H1 (cell line): ENCODE data around the gene SLC27A2. TPM values are rescaled to one million over a fixed set of nuclear protein-coding genes. Genes with fewer than 3 reads are reported as not detected.

Experiments
- CTCF ChIA-PET: fragments of 300-600 bp; sonication (Branson Sonifier 250); formaldehyde crosslinking; loops from one replicate; lab custom pipeline; 2021; ENCODE audit not compliant: partially characterized antibody; lab: Charles Lee
- POLR2A ChIA-PET: fragments of 300-600 bp; sonication (Branson Sonifier 250); formaldehyde crosslinking; loops from one replicate; lab custom pipeline; 2021; ENCODE audit warnings: inconsistent platforms; ENCODE audit not compliant: partially characterized antibody; lab: Charles Lee
- DNase-seq, 2 experiments: peaks; one replicate each; pipeline versions ENCODE4 v3.0.0 to v3.0.0-alpha.2; 2010 to 2022; ENCODE audit warnings: low spot score in 2 of 2, low read depth in 1 of 2, mixed read lengths in 1 of 2
- FAIRE-seq: peaks from 2 replicates; lab custom pipeline; 2011; peaks lifted over from hg19 to GRCh38; lab: Jason Lieb, UNC
- H2AFZ ChIP-seq: 2 replicates; pipeline ENCODE4 v1.8.1; 2012; ENCODE audit warnings: low read length, inconsistent platforms
- H2AK5ac ChIP-seq: 2 replicates; pipeline ENCODE4 v1.6.1; 2013; ENCODE audit warnings: low read depth, low read length
- H2BK120ac ChIP-seq: replicated peaks from 2 replicates; pipeline ENCODE3; 2013; ENCODE audit warnings: low read depth, low read length, inconsistent platforms
- H2BK12ac ChIP-seq: 2 replicates; pipeline ENCODE4 v1.6.1; 2013; ENCODE audit warnings: low read depth, low read length
- H2BK15ac ChIP-seq: 2 replicates; pipeline ENCODE4 v1.6.1; 2013; ENCODE audit warnings: low read length
- H2BK20ac ChIP-seq: 2 replicates; pipeline ENCODE4 v1.6.1; 2013; ENCODE audit warnings: low read length
- H2BK5ac ChIP-seq: 2 replicates; pipeline ENCODE4 v1.6.1; 2013; ENCODE audit warnings: low read depth, low read length
- H3K14ac ChIP-seq: 2 replicates; pipeline ENCODE4 v1.6.1; 2013; ENCODE audit warnings: inconsistent platforms; ENCODE audit not compliant: insufficient read length
- H3K18ac ChIP-seq: 2 replicates; pipeline ENCODE4 v1.6.1; 2013; ENCODE audit warnings: low read length; ENCODE audit errors: extremely low read depth
- H3K23ac ChIP-seq: 2 replicates; pipeline ENCODE4 v1.6.1; 2013; ENCODE audit warnings: inconsistent platforms; ENCODE audit not compliant: insufficient read length
- H3K23me2 ChIP-seq: 2 replicates; pipeline ENCODE4 v1.6.1; 2013; ENCODE audit warnings: low read depth, low read length
- H3K27ac ChIP-seq: 2 replicates; pipeline ENCODE4 v1.6.1; 2011; ENCODE audit warnings: low read depth, low read length, inconsistent platforms
- H3K27me3 ChIP-seq, 4 experiments: replicated peaks in 1 of 4; 1 replicate in 1 of 4; 2 replicates in 3 of 4; pipeline versions ENCODE4 v1.6.1 to v1.8.1; 2011 to 2013; ENCODE audit warnings: low read length in 3 of 4, mild to moderate bottlenecking in 3 of 4, inconsistent platforms in 2 of 4, mixed read lengths in 2 of 4, moderate library complexity in 1 of 4; ENCODE audit not compliant: control insufficient read depth in 3 of 4, insufficient read depth in 3 of 4; ENCODE audit errors: extremely low read depth in 1 of 4
- H3K36me3 ChIP-seq, 4 experiments: 2 replicates each; pipeline versions ENCODE4 v1.6.1 to v1.8.1; 2011 to 2013; ENCODE audit warnings: mild to moderate bottlenecking in 4 of 4, low read length in 3 of 4, moderate library complexity in 2 of 4, control low read depth in 1 of 4, inconsistent platforms in 1 of 4; ENCODE audit not compliant: insufficient read depth in 4 of 4, control insufficient read depth in 2 of 4
- H3K4ac ChIP-seq: replicated peaks from 2 replicates; pipeline ENCODE3; 2013; ENCODE audit warnings: low read length, low read depth, mixed read lengths, inconsistent platforms; ENCODE audit not compliant: insufficient read length
- H3K4me1 ChIP-seq, 4 experiments: replicated peaks in 1 of 4; 1 replicate in 1 of 4; 2 replicates in 3 of 4; pipeline versions ENCODE4 v1.6.1 to v1.8.1; 2011 to 2013; ENCODE audit warnings: low read length in 3 of 4, inconsistent platforms in 2 of 4, mixed read lengths in 1 of 4; ENCODE audit not compliant: insufficient read depth in 4 of 4, control insufficient read depth in 3 of 4
- H3K4me2 ChIP-seq, 2 experiments: 2 replicates each; pipeline versions ENCODE4 v1.6.1 to v1.8.1; 2011 to 2013; ENCODE audit warnings: low read depth in 2 of 2, low read length in 2 of 2, control low read depth in 1 of 2, inconsistent platforms in 1 of 2, mild to moderate bottlenecking in 1 of 2; ENCODE audit not compliant: insufficient read depth in 1 of 2
- H3K4me3 ChIP-seq, 4 experiments: fragments of 200-600, 300-600 bp in 1 of 4; sonication (generic), shearing (Covaris generic), sonication (Bioruptor Twin) in 1 of 4; 2 replicates each; pipeline versions ENCODE4 v1.5.1 to v1.8.1; 2011 to 2016; ENCODE audit warnings: low read length in 4 of 4, low read depth in 3 of 4, control low read depth in 2 of 4, inconsistent platforms in 2 of 4, mild to moderate bottlenecking in 2 of 4, mixed read lengths in 1 of 4, moderate library complexity in 1 of 4; ENCODE audit not compliant: insufficient read depth in 2 of 4; ENCODE audit errors: extremely low read depth in 1 of 4
- H3K56ac ChIP-seq: replicated peaks from 2 replicates; pipeline ENCODE3; 2013; ENCODE audit warnings: low read depth, mild to moderate bottlenecking, mixed read lengths, low read length, inconsistent platforms; ENCODE audit not compliant: insufficient read length
- H3K79me1 ChIP-seq: 2 replicates; pipeline ENCODE4 v1.6.1; 2013; ENCODE audit warnings: low read depth, low read length, control low read depth
- H3K79me2 ChIP-seq, 2 experiments: 2 replicates each; pipeline versions ENCODE4 v1.6.1 to v1.8.1; 2012 to 2013; ENCODE audit warnings: low read length in 2 of 2, mild to moderate bottlenecking in 2 of 2, inconsistent platforms in 1 of 2; ENCODE audit not compliant: insufficient read depth in 2 of 2, control insufficient read depth in 1 of 2
- H3K9ac ChIP-seq, 4 experiments: replicated peaks in 1 of 4; 1 replicate in 1 of 4; 2 replicates in 3 of 4; pipeline versions ENCODE4 v1.6.1 to v1.8.1; 2011 to 2013; ENCODE audit warnings: low read depth in 3 of 4, low read length in 3 of 4, control low read depth in 2 of 4, mild to moderate bottlenecking in 2 of 4, moderate library complexity in 2 of 4, inconsistent platforms in 1 of 4; ENCODE audit errors: extremely low read depth in 1 of 4
- H3K9me3 ChIP-seq, 2 experiments: 2 replicates each; pipeline versions ENCODE4 v1.6.1 to v1.8.1; 2012 to 2013; ENCODE audit warnings: mild to moderate bottlenecking in 2 of 2, moderate library complexity in 2 of 2, control low read depth in 1 of 2, inconsistent platforms in 1 of 2, low read depth in 1 of 2, low read length in 1 of 2, mixed read lengths in 1 of 2; ENCODE audit not compliant: insufficient read depth in 2 of 2
- H4K20me1 ChIP-seq, 2 experiments: replicated peaks in 1 of 2; 2 replicates each; pipeline versions ENCODE3 to v1.8.1; 2011 to 2013; ENCODE audit warnings: inconsistent platforms in 2 of 2, low read length in 2 of 2, mild to moderate bottlenecking in 1 of 2; ENCODE audit not compliant: insufficient read depth in 2 of 2, control insufficient read depth in 1 of 2
- H4K5ac ChIP-seq: 2 replicates; pipeline ENCODE4 v1.6.1; 2013; ENCODE audit warnings: low read length, low read depth, mixed read lengths, inconsistent platforms; ENCODE audit not compliant: insufficient read length
- H4K8ac ChIP-seq: 2 replicates; pipeline ENCODE4 v1.8.0; 2013; ENCODE audit warnings: mild to moderate bottlenecking, moderate library complexity, low read length, inconsistent platforms; ENCODE audit not compliant: insufficient read depth; ENCODE audit errors: extremely low read depth
- H4K91ac ChIP-seq: replicated peaks from 2 replicates; pipeline ENCODE3; 2013; ENCODE audit warnings: low read length, mixed read lengths, inconsistent platforms; ENCODE audit not compliant: insufficient read length
- GABPA ChIP-seq: IDR thresholded peaks from 2 replicates; pipeline ENCODE4 v1.6.1; 2011; ENCODE audit warnings: mild to moderate bottlenecking, low read length, moderate library complexity, borderline replicate concordance; ENCODE audit not compliant: insufficient read depth
- JUN ChIP-seq: IDR thresholded peaks from 2 replicates; pipeline ENCODE4 v1.6.1; 2011; ENCODE audit warnings: low read depth, mild to moderate bottlenecking, improper control_type of control experiment, low read length
- RNF2 ChIP-seq: fragments of 200-900, 300-1000 bp; sonication (generic); IDR thresholded peaks from 2 replicates; pipeline ENCODE4 v1.7.1; 2016; ENCODE audit warnings: borderline replicate concordance, low read depth, mild to moderate bottlenecking, antibody characterized with exemption, low read length; ENCODE audit not compliant: poor library complexity, severe bottlenecking; ENCODE audit errors: missing control alignments
- SAP30 ChIP-seq: fragments of 300-600 bp; sonication (generic); IDR thresholded peaks from 2 replicates; pipeline ENCODE4 v1.7.1; 2012; ENCODE audit warnings: low read length, moderate library complexity, mild to moderate bottlenecking, inconsistent platforms; ENCODE audit not compliant: insufficient read depth, insufficient replicate concordance
- SRF ChIP-seq: IDR thresholded peaks from 2 replicates; pipeline ENCODE4 v1.6.1; 2011; ENCODE audit warnings: mild to moderate bottlenecking, low read depth, low read length, moderate library complexity
- TAF7 ChIP-seq: optimal IDR thresholded peaks from 2 replicates; pipeline ENCODE3; 2011; ENCODE audit warnings: low read depth, mild to moderate bottlenecking, inconsistent platforms, low read length, moderate library complexity, borderline replicate concordance
- WGBS, 2 experiments: shearing (Covaris generic) in 1 of 2; methylation state at CpG; one replicate each; pipeline versions ENCODE4 v1.1.6 to v1.1.7; 2013 to 2015; ENCODE audit warnings: low lambda C conversion rate in 2 of 2, mixed read lengths in 2 of 2, inconsistent platforms in 1 of 2, low coverage in 1 of 2, missing lambda C conversion rate in 1 of 2; ENCODE audit not compliant: insufficient replicate concordance in 2 of 2, insufficient coverage in 1 of 2, insufficient read length in 1 of 2; ENCODE audit errors: extremely low coverage in 1 of 2, missing lambda C conversion rate in 1 of 2; 5-methylcytosine and 5-hydroxymethylcytosine counted together
- polyA plus RNA-seq, 7 experiments: library from polyadenylated mRNA; depleted of rRNA in 3 of 7; stranded (reverse) in 5 of 7; unstranded in 2 of 7; fragments of >200 nt in 5 of 7; fragments of 200-250 nt in 2 of 7; gene quantifications; 1 replicate in 5 of 7; 2 replicates in 1 of 7; 4 replicates in 1 of 7; pipeline versions ENCODE4 v1.2.1 to v1.2.3, GENCODE V29; 2011 to 2013; ENCODE audit warnings: missing spikeins in 2 of 7, mixed read lengths in 2 of 7
- total RNA-seq: library from RNA; stranded (reverse); fragmentation: NEBNext Ultra II Directional; extraction: Animal tissue kit (Norgen Biotek cat#: 25700); gene quantifications from 2 replicates; pipeline ENCODE4 v1.2.1, GENCODE V29; 2021

Gene SLC27A2
- total and polyA plus RNA-seq, 2 of the 8 experiments (the other 6 are each of a cell fraction or from before 2014, with no cell fraction given): 5.6 to 5.8 TPM

- H3K79me1 ChIP-seq: no peaks in the 10 kb centered on the region
- no peak overlapping the region for H4K91ac ChIP-seq
- no peaks in the 10 kb centered on the region for H3K27me3 ChIP-seq
- no peaks in the 10 kb centered on the region for H3K9me3 ChIP-seq
- H4K20me1 ChIP-seq: no peaks in the 10 kb centered on the region
- no peak overlapping the region for H2AK5ac ChIP-seq
- no peak overlapping the region for H3K18ac ChIP-seq
- H4K5ac ChIP-seq: no peak overlapping the region
- no peak overlapping the region for H3K4me2 ChIP-seq
- CTCF ChIA-PET: interaction anchor here (1.0 kb wide), 1 partner anchor 59 kb away, joined by 4 read pairs; no protein-coding TSS in a partner anchor
- no peak overlapping the region for H3K9ac ChIP-seq
- H3K56ac ChIP-seq: no peak overlapping the region
- no peak overlapping the region for H3K14ac ChIP-seq
- no peak overlapping the region for H4K8ac ChIP-seq
- no peak overlapping the region for H2BK15ac ChIP-seq
- no peak overlapping the region for H3K4ac ChIP-seq
- DNase-seq (peak in 1 of 2 experiments; percentile 16), FAIRE-seq (no peak)
- POLR2A ChIA-PET: no interaction called here
- no peaks in the 10 kb centered on the region for H3K4me1 ChIP-seq
- WGBS, 2 experiments: 93% methylated on average over 5 of the region's 5 CpGs; no CpG with 5 or more reads in 1 of the 2 experiments
- H2BK20ac ChIP-seq: no peak overlapping the region
- no peaks in the 10 kb centered on the region for H3K23me2 ChIP-seq
- H3K79me2 ChIP-seq: no peaks in the 10 kb centered on the region
- no peaks in the 10 kb centered on the region for H3K36me3 ChIP-seq
- no peak overlapping the region for H3K23ac ChIP-seq
- H2AFZ ChIP-seq: no peak overlapping the region
- H2BK12ac ChIP-seq: no peak overlapping the region
- no peak overlapping the region for H3K27ac ChIP-seq
- H3K4me3 ChIP-seq: no peak overlapping the region
- no peak overlapping the region for H2BK120ac ChIP-seq
- H2BK5ac ChIP-seq: no peak overlapping the region
- TF ChIP-seq TAF7 (no peak), RNF2 (no peak), SAP30 (no peak), JUN (no peak), GABPA (no peak), SRF (no peak)
These were observed 74.4 kb downstream of the SLC27A2 start for GRCh38 chr15:50256188-50257041.
